Measurements from ENCODE around the gene RAD51B.

RAD51B gene

DNA sequence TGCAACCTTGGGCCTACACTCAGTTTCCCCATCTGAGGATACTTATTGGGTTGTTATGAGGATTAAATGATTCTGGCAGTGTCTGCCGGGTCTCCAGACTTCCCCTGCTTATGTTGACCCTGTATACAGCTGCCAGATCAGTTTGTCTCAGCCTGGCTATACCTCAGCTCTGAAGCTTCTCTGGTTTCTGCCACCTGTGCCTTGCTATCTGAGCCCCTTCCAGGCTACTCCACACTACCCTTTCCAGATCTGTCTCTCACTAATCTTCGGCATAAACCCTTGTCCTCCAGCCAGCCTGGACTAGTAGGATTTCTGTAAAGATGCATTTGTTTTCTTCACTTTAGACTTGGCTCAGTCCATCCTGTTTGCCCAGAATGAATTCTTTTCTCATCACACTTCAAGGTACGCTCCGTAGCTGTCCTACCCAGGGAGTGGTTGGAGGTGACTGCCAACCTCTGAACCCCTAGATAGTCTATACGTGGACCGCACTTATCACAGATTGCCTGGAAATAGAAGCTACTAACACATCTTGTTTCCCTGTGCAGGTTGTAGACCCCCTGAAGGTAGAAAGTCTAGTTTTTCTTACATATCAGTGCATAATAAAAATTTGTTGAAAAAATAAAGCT lies 422.4 kb downstream of the RAD51B start:
- no peak for TF ChIP-seq YY1 (IDR thresholded peaks at IDR 0.05; ENCODE audit: insufficient read depth, insufficient read length)
- no peak for TF ChIP-seq SUZ12 (IDR thresholded peaks at IDR 0.05; ENCODE audit: extremely low read depth, insufficient read depth, insufficient read length)
- no peak for TF ChIP-seq ZNF274 (IDR thresholded peaks at IDR 0.05; ENCODE audit: low read depth, low read length)
- no peaks in the 10 kb centered on the region for H3K36me3 ChIP-seq (ENCODE audit: insufficient read depth, insufficient read length, low read length)
- no peak for DNase-seq (ENCODE audit: low read depth, low spot score)
- no peak overlapping the region for H3K4me3 ChIP-seq (ENCODE audit: insufficient read length, low read depth)
- no peaks in the 10 kb centered on the region for H3K9me3 ChIP-seq (ENCODE audit: insufficient read depth, low read length)
- no peaks in the 10 kb centered on the region for H3K27me3 ChIP-seq (ENCODE audit: insufficient read depth, insufficient read length)
- no peaks in the 10 kb centered on the region for H3K4me1 ChIP-seq (ENCODE audit: insufficient read depth, insufficient read length)
- H3K9ac ChIP-seq (ENCODE audit: insufficient read length, low read depth), result no peak overlapping the region

DNA sequence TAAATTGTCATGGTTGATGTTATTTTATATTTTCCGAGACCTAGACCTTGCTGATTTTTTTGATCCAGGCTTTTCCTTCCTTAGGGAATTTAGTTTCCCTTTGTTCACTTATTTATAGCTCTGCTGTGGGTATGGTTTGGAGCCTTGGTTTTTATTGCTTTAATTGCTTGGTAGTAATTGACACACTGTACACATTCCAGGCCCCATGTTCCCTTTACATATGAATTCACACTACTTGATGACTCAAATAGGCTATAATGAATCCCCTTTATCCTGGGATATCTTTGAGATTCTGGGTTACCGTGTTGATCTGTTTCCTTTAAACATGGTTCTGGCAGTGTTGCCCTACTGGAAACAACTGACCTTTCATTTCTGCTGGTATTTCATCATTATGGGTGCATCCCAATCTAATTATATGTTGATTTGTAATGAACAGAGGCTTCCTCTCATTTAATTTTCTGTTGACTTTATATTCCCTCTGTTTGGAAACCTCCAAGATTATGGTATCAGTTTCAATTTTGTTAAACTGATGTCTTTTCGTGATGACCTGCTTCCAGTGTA lies 424.0 kb downstream of the RAD51B start:
- H3K4me1 ChIP-seq (ENCODE audit: insufficient read depth, insufficient read length), result no peaks in the 10 kb centered on the region
- H3K9me3 ChIP-seq (ENCODE audit: insufficient read depth, low read length), result no peaks in the 10 kb centered on the region
- no peaks in the 10 kb centered on the region for H3K27me3 ChIP-seq (ENCODE audit: insufficient read depth, insufficient read length)
- TF ChIP-seq SUZ12 (IDR thresholded peaks at IDR 0.05; ENCODE audit: extremely low read depth, insufficient read depth, insufficient read length), result no peak
- no peak for TF ChIP-seq YY1 (IDR thresholded peaks at IDR 0.05; ENCODE audit: insufficient read depth, insufficient read length)
- no peak for TF ChIP-seq ZNF274 (IDR thresholded peaks at IDR 0.05; ENCODE audit: low read depth, low read length)
- DNase-seq (ENCODE audit: low read depth, low spot score), result no peak
- H3K36me3 ChIP-seq (ENCODE audit: insufficient read depth, insufficient read length, low read length), result no peaks in the 10 kb centered on the region
- H3K4me3 ChIP-seq (ENCODE audit: insufficient read length, low read depth), result no peak overlapping the region
- no peak overlapping the region for H3K9ac ChIP-seq (ENCODE audit: insufficient read length, low read depth)

DNA sequence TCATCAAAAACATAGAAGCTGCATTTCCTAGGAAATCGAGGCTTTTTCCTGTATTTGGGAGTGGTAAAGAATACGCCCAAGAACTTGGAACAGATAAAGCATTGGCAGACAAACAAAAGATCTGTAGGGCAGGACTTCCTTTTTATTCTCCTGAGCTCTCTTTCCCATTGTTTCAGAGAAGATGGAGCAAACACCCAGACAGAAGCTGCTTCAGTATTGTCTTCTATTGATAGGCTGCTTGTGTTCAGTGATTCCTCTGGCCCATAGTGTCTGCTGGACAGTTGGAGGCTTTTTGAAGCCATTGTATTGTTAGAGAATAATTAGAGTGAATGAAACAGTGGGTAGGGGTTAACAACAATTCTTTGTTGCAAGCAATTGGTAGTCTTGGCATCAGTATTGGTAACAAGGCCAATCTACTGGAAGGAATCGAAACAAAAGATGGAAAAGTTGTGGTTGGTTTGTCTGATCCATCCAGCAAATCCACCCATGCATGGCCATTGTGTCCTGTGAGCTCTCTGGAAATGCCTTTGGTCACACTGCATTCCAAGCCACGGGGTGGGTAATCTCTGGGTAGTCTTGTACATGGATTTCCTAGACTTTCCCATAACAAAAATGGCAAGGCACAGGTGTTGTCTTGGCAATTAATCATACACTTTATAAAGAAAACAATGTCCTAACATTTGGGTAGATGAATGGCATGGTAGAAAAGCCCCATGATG lies 424.8 kb downstream of the RAD51B start:
- Histone ChIP-seq H3K4me3 (ENCODE audit: insufficient read length, low read depth) (no peak overlapping the region), H3K9ac (ENCODE audit: insufficient read length, low read depth) (no peak overlapping the region), H3K4me1 (ENCODE audit: insufficient read depth, insufficient read length) (peaks cover 2% of the 10 kb centered on the region), H3K36me3 (ENCODE audit: insufficient read depth, insufficient read length, low read length) (no peaks in the 10 kb centered on the region), H3K9me3 (ENCODE audit: insufficient read depth, low read length) (no peaks in the 10 kb centered on the region), H3K27me3 (ENCODE audit: insufficient read depth, insufficient read length) (no peaks in the 10 kb centered on the region)
- no peak for DNase-seq (ENCODE audit: low read depth, low spot score)
- TF ChIP-seq SUZ12 (IDR thresholded peaks at IDR 0.05; ENCODE audit: extremely low read depth, insufficient read depth, insufficient read length) (no peak), ZNF274 (IDR thresholded peaks at IDR 0.05; ENCODE audit: low read depth, low read length) (no peak), YY1 (IDR thresholded peaks at IDR 0.05; ENCODE audit: insufficient read depth, insufficient read length) (no peak)

DNA sequence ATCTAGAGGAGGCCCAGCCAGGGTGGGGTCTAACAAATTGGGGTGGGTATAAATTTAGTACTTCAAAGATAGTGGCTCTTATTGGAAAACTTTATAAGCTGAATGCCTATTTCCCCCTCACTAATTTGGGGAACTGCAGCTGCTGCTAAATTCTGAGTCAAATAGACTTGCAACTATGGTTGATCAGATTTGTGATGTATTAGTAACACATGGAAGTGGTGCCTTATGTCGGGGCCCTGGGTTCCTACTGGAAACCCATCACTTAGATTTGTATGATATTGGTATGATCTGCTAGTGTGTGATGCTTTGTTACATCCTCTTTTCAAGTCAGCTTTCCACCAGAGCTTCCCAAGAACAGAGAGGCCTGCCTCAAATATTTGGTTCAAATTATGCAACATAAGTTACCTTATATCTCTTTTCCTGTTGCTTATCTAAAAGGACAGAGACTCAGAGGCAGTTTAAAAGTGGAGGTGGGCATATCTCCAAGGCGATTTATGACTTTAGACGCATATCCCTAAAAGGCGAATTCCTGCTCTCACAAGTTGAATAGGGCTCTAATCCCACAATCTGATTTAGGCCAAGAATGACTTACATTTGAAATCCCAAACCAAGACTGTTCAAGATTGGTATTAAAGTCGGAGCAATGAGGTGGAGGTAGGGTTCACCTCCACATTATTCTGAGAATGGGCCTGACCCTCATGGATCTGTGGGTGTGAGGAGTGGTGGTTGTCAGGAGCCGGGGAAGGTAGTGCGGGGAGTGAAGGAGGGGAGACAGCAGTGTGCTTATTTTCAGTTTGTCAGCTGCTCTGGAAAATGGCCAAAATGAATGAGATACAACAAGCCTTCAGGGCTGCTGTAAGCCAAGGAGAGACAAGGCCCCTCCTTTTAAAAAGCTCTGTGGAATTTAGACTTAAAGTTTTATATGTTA lies 425.8 kb downstream of the RAD51B start:
- H3K9me3 ChIP-seq (ENCODE audit: insufficient read depth, low read length), result no peaks in the 10 kb centered on the region
- TF ChIP-seq YY1 (IDR thresholded peaks at IDR 0.05; ENCODE audit: insufficient read depth, insufficient read length), result no peak
- TF ChIP-seq ZNF274 (IDR thresholded peaks at IDR 0.05; ENCODE audit: low read depth, low read length), result no peak
- TF ChIP-seq SUZ12 (IDR thresholded peaks at IDR 0.05; ENCODE audit: extremely low read depth, insufficient read depth, insufficient read length), result no peak
- H3K4me1 ChIP-seq (ENCODE audit: insufficient read depth, insufficient read length), result peaks cover 2% of the 10 kb centered on the region
- H3K9ac ChIP-seq (ENCODE audit: insufficient read length, low read depth), result no peak overlapping the region
- no peaks in the 10 kb centered on the region for H3K27me3 ChIP-seq (ENCODE audit: insufficient read depth, insufficient read length)
- H3K36me3 ChIP-seq (ENCODE audit: insufficient read depth, insufficient read length, low read length), result no peaks in the 10 kb centered on the region
- DNase-seq (ENCODE audit: low read depth, low spot score), result no peak
- no peak overlapping the region for H3K4me3 ChIP-seq (ENCODE audit: insufficient read length, low read depth)

DNA sequence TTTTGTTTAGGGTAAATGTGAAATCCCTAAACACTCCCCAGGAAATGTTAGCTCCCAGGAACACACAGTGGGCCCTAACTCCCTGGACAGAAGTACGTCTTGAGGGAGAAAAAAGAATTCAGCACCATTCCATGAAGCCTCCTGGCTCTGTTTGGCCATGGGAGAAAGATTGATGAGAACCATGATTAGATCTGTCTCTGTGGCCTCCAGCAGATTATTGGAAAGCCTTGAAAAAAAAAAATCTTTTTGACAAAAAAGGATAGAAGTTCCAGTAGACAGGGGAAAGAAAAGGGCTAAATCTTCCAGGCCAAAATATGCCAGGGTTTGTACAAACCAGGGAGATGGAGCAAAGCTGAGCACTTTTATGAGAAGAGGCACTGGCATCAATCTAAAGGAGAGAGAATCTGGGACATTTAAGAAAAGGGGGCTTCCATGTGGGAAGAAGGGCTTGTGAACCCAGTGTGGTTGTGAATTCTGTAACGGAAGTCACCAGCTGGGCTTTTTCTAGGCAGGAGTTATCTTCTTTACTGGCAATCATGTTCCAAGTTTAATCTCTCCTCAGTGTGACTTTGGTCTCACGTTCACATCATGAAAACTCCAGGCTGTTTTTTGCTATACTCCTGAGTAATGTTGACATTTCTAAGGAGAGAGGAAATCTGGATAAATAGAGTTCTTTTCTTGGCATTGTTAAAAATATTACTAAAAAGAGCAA lies 426.7 kb downstream of the RAD51B start:
- Histone ChIP-seq H3K4me1 (ENCODE audit: insufficient read depth, insufficient read length) (peaks cover 2% of the 10 kb centered on the region), H3K36me3 (ENCODE audit: insufficient read depth, insufficient read length, low read length) (no peaks in the 10 kb centered on the region), H3K9me3 (ENCODE audit: insufficient read depth, low read length) (no peaks in the 10 kb centered on the region), H3K27me3 (ENCODE audit: insufficient read depth, insufficient read length) (no peaks in the 10 kb centered on the region), H3K4me3 (ENCODE audit: insufficient read length, low read depth) (no peak overlapping the region), H3K9ac (ENCODE audit: insufficient read length, low read depth) (no peak overlapping the region)
- TF ChIP-seq ZNF274 (IDR thresholded peaks at IDR 0.05; ENCODE audit: low read depth, low read length) (no peak), YY1 (IDR thresholded peaks at IDR 0.05; ENCODE audit: insufficient read depth, insufficient read length) (no peak), SUZ12 (IDR thresholded peaks at IDR 0.05; ENCODE audit: extremely low read depth, insufficient read depth, insufficient read length) (no peak)
- no peak for DNase-seq (ENCODE audit: low read depth, low spot score)

DNA sequence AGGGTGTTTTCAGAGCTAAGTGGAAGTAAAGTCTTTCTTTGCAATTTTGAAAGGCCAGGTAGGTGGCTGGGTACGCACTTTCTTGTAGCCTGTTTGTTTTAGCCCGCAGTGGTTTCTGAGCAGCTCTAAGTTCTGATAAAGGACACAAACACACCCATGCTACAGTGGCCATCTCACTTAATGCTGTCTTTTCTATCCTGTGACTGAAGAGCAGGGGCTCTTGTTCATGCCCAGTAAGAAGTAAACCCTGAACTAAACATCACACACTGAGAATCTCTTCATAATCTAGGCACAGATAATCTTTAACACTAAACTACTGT lies 427.2 kb downstream of the RAD51B start:
- Histone ChIP-seq H3K4me1 (ENCODE audit: insufficient read depth, insufficient read length) (peaks cover 2% of the 10 kb centered on the region), H3K9me3 (ENCODE audit: insufficient read depth, low read length) (no peaks in the 10 kb centered on the region), H3K27me3 (ENCODE audit: insufficient read depth, insufficient read length) (no peaks in the 10 kb centered on the region), H3K36me3 (ENCODE audit: insufficient read depth, insufficient read length, low read length) (no peaks in the 10 kb centered on the region), H3K4me3 (ENCODE audit: insufficient read length, low read depth) (no peak overlapping the region), H3K9ac (ENCODE audit: insufficient read length, low read depth) (no peak overlapping the region)
- no peak for TF ChIP-seq SUZ12 (IDR thresholded peaks at IDR 0.05; ENCODE audit: extremely low read depth, insufficient read depth, insufficient read length)
- no peak for TF ChIP-seq ZNF274 (IDR thresholded peaks at IDR 0.05; ENCODE audit: low read depth, low read length)
- no peak for TF ChIP-seq YY1 (IDR thresholded peaks at IDR 0.05; ENCODE audit: insufficient read depth, insufficient read length)
- no peak for DNase-seq (ENCODE audit: low read depth, low spot score)
